Lower leg skin (tissue), 3 donors: ENCODE results near the gene MYO10.

Source experiments
- POLR2A ChIP-seq, 2 donors: fragments of 450-650 bp; IDR thresholded peaks; one replicate each; pipeline ENCODE4 v1.6.1; 2016 to 2017; ENCODE audit warnings: antibody characterized with exemption in 2 of 2, mild to moderate bottlenecking in 1 of 2, moderate library complexity in 1 of 2
- TF ChIP-seq, protein P1 (sequence below), 3 donors: fragments of 450-650 bp; IDR thresholded peaks; one replicate each; pipeline ENCODE4 v1.5.1; 2016; ENCODE audit warnings: antibody characterized with exemption in 3 of 3, mild to moderate bottlenecking in 3 of 3, moderate library complexity in 2 of 3

- TF ChIP-seq, protein P1, sequence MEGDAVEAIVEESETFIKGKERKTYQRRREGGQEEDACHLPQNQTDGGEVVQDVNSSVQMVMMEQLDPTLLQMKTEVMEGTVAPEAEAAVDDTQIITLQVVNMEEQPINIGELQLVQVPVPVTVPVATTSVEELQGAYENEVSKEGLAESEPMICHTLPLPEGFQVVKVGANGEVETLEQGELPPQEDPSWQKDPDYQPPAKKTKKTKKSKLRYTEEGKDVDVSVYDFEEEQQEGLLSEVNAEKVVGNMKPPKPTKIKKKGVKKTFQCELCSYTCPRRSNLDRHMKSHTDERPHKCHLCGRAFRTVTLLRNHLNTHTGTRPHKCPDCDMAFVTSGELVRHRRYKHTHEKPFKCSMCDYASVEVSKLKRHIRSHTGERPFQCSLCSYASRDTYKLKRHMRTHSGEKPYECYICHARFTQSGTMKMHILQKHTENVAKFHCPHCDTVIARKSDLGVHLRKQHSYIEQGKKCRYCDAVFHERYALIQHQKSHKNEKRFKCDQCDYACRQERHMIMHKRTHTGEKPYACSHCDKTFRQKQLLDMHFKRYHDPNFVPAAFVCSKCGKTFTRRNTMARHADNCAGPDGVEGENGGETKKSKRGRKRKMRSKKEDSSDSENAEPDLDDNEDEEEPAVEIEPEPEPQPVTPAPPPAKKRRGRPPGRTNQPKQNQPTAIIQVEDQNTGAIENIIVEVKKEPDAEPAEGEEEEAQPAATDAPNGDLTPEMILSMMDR (IDR thresholded peaks at IDR 0.05) = no peak
- no peak for TF ChIP-seq POLR2A (IDR thresholded peaks at IDR 0.05)
These were observed 223.5 kb downstream of the MYO10 start for GRCh38 chr5:16712620-16713019.
